NCI-H2227 (cell line): Measurements from ENCODE around the gene TRMT112.

Experiments used
- DNase-seq: peaks from one replicate; lab custom pipeline; 2025; ENCODE audit not compliant: unreplicated experiment; lab: John Stamatoyannopoulos, UW

The TRMT112 gene

GRCh38 chr11:64276653-64277431, 40.5 kb downstream of the TRMT112 start:
- no peak for DNase-seq

GRCh38 chr11:64275841-64276240, 41.5 kb downstream of the TRMT112 start:
- DNase-seq = no peak

- DNase-seq = no peak
Measured at GRCh38 chr11:64275031-64275800, 42.1 kb downstream of the TRMT112 start.

GRCh38 chr11:64269540-64270220, 47.7 kb downstream of the TRMT112 start:
- peak; percentile 99 for DNase-seq

- peak; percentile 53 for DNase-seq
Measured at GRCh38 chr11:64268893-64269539, 48.3 kb downstream of the TRMT112 start.

GRCh38 chr11:64268025-64268892, 49.1 kb downstream of the TRMT112 start:
- DNase-seq = peak; percentile 41

- no peak for DNase-seq
Measured at GRCh38 chr11:64267207-64267945, 50.0 kb downstream of the TRMT112 start.
